Parathyroid adenoma (tissue), 2 donors: Measurements from ENCODE around the gene ZNF595.
A peak's percentile ranks its signal among the peaks of the same experiment; 100 is the strongest.

Experiments
- H2AFZ ChIP-seq: fragments of 300-600 bp; sonication (generic); one replicate; pipeline ENCODE4 v1.7.0; 2017; ENCODE audit warnings: antibody characterized with exemption, mild to moderate bottlenecking
- H3K27ac ChIP-seq: fragments of 300-600 bp; sonication (generic); one replicate; pipeline ENCODE4 v1.7.0; 2017
- H3K27me3 ChIP-seq: fragments of 300-600 bp; sonication (generic); one replicate; pipeline ENCODE4 v1.7.0; 2017; ENCODE audit warnings: low read length; ENCODE audit not compliant: control insufficient read depth, insufficient read depth
- H3K36me3 ChIP-seq: fragments of 300-600 bp; sonication (generic); one replicate; pipeline ENCODE4 v1.7.0; 2017; ENCODE audit warnings: low read length; ENCODE audit not compliant: control insufficient read depth, insufficient read depth
- H3K4me1 ChIP-seq: fragments of 300-600 bp; sonication (generic); one replicate; pipeline ENCODE4 v1.7.0; 2017; ENCODE audit warnings: control low read depth
- H3K4me2 ChIP-seq: fragments of 300-600 bp; sonication (generic); one replicate; pipeline ENCODE4 v1.7.0; 2017; ENCODE audit warnings: low read length
- H3K4me3 ChIP-seq: fragments of 300-600 bp; sonication (generic); one replicate; pipeline ENCODE4 v1.7.0; 2017; ENCODE audit warnings: low read depth, low read length
- H3K79me2 ChIP-seq: fragments of 300-600 bp; sonication (generic); one replicate; pipeline ENCODE4 v1.7.0; 2017; ENCODE audit warnings: control low read depth
- H3K9ac ChIP-seq: fragments of 300-600 bp; sonication (generic); one replicate; pipeline ENCODE4 v1.7.0; 2017; ENCODE audit warnings: mild to moderate bottlenecking
- H3K9me3 ChIP-seq: fragments of 300-600 bp; sonication (generic); one replicate; pipeline ENCODE4 v1.7.0; 2017; ENCODE audit warnings: low read length; ENCODE audit not compliant: control insufficient read depth
- TF ChIP-seq, protein P1 (sequence below): fragments of 300-600 bp; sonication (generic); IDR thresholded peaks from one replicate; pipeline ENCODE4 v1.7.0; 2017; ENCODE audit warnings: antibody characterized with exemption, mild to moderate bottlenecking
- donor health status: primary hyperparathyroidism.

The ZNF595 gene

DNA sequence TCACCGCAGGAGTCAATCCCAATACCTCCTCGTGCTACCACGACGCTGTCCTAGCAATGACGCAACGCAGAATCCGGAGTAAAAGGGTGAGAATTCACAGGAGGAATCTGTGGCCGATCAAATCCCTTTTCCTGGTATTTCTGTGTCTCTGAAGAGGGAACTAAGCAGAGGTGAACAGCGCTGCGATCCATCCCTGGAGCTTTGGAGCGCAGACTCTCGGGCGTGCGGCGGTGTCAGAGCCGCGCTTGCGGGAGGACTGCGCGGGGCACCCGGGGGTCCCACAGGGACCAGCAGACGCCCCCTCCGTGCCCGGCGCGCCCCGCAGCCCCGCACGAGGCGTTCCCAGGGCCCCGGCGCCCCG is 53.9 kb downstream of the ZNF595 start:
- Histone ChIP-seq H3K9ac (no peak overlapping the region), H3K9me3 (no peaks in the 10 kb centered on the region), H3K4me2 (peak overlapping the region; percentile 5), H3K4me3 (peak overlapping the region; percentile 33), H3K27ac (no peak overlapping the region), H3K4me1 (no peaks in the 10 kb centered on the region), H3K36me3 (no peaks in the 10 kb centered on the region), H3K79me2 (no peaks in the 10 kb centered on the region), H2AFZ (no peak overlapping the region), H3K27me3 (no peaks in the 10 kb centered on the region)
- TF ChIP-seq, protein P1, sequence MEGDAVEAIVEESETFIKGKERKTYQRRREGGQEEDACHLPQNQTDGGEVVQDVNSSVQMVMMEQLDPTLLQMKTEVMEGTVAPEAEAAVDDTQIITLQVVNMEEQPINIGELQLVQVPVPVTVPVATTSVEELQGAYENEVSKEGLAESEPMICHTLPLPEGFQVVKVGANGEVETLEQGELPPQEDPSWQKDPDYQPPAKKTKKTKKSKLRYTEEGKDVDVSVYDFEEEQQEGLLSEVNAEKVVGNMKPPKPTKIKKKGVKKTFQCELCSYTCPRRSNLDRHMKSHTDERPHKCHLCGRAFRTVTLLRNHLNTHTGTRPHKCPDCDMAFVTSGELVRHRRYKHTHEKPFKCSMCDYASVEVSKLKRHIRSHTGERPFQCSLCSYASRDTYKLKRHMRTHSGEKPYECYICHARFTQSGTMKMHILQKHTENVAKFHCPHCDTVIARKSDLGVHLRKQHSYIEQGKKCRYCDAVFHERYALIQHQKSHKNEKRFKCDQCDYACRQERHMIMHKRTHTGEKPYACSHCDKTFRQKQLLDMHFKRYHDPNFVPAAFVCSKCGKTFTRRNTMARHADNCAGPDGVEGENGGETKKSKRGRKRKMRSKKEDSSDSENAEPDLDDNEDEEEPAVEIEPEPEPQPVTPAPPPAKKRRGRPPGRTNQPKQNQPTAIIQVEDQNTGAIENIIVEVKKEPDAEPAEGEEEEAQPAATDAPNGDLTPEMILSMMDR, result no peak

DNA sequence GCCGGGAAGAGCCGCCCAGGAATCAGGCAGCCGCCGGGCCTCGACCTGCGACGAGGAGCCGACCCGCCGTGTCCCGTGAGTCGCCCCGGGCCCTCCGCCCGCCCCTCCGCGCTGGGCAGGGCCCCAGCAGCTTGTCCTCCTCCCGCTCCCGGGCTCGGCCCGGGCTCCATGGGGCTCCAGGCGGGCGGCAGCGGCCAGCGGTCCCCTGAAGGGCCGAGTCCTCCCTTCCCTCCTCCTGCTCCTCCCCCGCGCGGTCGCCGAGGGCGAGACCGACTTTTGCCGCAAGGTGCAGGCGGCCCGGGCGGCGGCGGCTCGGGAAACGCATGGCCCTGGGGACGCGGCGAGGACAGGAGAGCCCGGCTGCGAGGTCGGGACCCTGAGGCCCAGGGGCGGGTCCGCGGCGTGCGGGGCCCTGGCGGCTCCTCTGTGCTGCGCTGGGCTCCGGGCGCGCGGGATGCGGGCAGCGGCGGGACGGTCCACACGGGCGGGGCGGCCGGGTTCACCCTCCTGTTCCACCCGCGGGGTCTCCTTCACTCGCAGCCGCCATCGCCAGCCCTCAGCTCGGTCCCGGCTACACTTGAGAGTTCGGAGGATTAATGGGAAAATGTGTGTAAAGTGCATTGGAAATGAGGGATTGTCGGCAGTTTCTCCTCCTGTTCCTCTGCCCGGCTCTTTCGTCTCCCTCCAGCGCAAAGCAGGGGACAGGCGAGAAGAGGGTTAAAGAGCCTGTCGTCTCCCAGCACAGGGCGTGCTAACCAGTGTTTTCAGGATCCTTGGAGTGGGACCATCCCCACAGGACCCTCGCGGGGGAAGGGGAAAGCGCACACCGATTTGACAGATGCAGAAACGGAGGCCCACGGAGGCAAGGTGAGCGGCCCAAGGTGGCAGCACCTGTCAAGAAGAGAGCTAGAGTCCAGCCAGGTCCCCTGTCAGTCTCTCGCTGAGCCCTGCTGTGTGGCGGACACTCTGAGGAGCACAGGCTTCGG is 54.6 kb downstream of the ZNF595 start:
- H3K9me3 ChIP-seq, result no peaks in the 10 kb centered on the region
- no peaks in the 10 kb centered on the region for H3K27me3 ChIP-seq
- no peak overlapping the region for H2AFZ ChIP-seq
- TF ChIP-seq, protein P1, result no peak
- H3K27ac ChIP-seq, result no peak overlapping the region
- no peaks in the 10 kb centered on the region for H3K36me3 ChIP-seq
- H3K79me2 ChIP-seq, result no peaks in the 10 kb centered on the region
- H3K4me1 ChIP-seq, result no peaks in the 10 kb centered on the region
- H3K9ac ChIP-seq, result no peak overlapping the region
- H3K4me2 ChIP-seq, result peak overlapping the region; percentile 74
- H3K4me3 ChIP-seq, result peak overlapping the region; percentile 33

DNA sequence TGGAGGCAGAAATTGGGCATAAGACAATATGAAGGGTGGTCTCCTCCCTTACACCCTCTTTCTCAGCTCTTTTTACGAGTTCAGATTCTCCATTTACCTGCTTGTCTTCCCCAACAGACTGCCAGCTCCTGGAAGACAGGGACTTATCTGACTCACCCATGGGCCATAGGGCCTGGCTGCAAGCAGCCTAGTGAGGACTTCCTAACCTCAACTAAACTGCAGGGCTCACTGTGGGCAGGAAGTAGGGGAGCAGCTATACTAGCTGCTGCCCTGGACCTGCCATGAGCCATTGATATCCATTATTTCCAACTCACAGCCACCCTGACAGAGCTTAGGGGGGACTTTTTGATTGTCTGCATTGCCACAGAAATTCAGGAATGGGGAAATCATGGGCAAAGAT is 59.6 kb downstream of the ZNF595 start:
- Histone ChIP-seq H3K9ac (no peak overlapping the region), H3K4me2 (no peak overlapping the region), H3K79me2 (no peaks in the 10 kb centered on the region), H3K36me3 (no peaks in the 10 kb centered on the region), H3K27me3 (no peaks in the 10 kb centered on the region), H2AFZ (no peak overlapping the region), H3K4me3 (no peak overlapping the region), H3K4me1 (no peaks in the 10 kb centered on the region), H3K27ac (no peak overlapping the region), H3K9me3 (no peaks in the 10 kb centered on the region)
- TF ChIP-seq, protein P1, result no peak

DNA sequence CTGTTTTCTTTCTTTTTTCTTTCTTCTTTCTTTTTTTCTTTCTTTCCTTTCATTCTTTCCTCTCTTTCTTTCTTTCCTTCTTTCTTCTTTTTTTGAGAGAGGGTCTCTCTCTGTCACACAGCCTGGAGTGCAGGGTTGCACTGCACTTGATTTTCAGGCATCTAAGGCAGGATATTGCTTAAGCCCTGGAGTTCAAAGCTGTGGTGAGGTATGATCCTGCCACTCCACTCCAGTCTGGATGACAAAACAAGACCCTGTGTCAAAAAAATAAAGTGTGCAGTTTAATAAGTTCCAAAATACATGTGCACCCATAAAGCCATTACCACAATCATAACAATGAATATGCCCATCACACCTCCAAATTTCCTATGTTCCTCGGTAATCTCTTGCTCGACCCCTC is 60.6 kb downstream of the ZNF595 start:
- Histone ChIP-seq H3K4me1 (no peaks in the 10 kb centered on the region), H2AFZ (no peak overlapping the region), H3K9ac (no peak overlapping the region), H3K27ac (no peak overlapping the region), H3K9me3 (no peaks in the 10 kb centered on the region), H3K27me3 (no peaks in the 10 kb centered on the region), H3K4me3 (no peak overlapping the region), H3K4me2 (no peak overlapping the region), H3K79me2 (no peaks in the 10 kb centered on the region), H3K36me3 (no peaks in the 10 kb centered on the region)
- TF ChIP-seq, protein P1, result no peak

DNA sequence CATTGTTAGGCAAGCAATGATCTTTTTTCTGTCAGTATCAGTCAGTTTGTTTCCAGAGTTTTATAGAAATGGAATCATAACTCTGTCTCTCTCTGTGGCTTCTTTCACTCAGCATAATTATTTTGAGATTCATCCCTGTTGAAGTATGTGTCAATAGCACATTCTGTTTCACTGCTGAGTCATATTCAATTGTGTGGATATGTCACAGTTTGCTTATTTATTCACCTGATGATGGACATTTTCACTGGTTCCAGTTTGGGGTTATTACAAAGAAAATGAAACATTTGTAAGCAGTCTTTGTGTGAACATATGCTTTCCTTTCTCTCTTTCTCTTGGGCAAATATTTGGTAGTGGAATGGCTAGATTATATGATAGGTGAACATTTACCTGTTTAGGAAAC is 61.0 kb downstream of the ZNF595 start:
- Histone ChIP-seq H3K27me3 (no peaks in the 10 kb centered on the region), H3K9ac (no peak overlapping the region), H3K79me2 (no peaks in the 10 kb centered on the region), H3K36me3 (no peaks in the 10 kb centered on the region), H3K4me3 (no peak overlapping the region), H3K9me3 (no peaks in the 10 kb centered on the region), H3K4me1 (no peaks in the 10 kb centered on the region), H3K27ac (no peak overlapping the region), H3K4me2 (no peak overlapping the region), H2AFZ (no peak overlapping the region)
- TF ChIP-seq, protein P1, result no peak
